HG03097 (cell line): ENCODE measurements around the gene BAG1.

Source experiments
- ATAC-seq: cut with Tn5 transposase; IDR thresholded peaks from one replicate; pipeline ENCODE4 v1.9.1; 2021; ENCODE audit not compliant: unreplicated experiment, low FRiP score

Gene BAG1

GRCh38 chr9:33220681-33221567, 43.6 kb downstream of the BAG1 start:
- no peak for ATAC-seq

DNA sequence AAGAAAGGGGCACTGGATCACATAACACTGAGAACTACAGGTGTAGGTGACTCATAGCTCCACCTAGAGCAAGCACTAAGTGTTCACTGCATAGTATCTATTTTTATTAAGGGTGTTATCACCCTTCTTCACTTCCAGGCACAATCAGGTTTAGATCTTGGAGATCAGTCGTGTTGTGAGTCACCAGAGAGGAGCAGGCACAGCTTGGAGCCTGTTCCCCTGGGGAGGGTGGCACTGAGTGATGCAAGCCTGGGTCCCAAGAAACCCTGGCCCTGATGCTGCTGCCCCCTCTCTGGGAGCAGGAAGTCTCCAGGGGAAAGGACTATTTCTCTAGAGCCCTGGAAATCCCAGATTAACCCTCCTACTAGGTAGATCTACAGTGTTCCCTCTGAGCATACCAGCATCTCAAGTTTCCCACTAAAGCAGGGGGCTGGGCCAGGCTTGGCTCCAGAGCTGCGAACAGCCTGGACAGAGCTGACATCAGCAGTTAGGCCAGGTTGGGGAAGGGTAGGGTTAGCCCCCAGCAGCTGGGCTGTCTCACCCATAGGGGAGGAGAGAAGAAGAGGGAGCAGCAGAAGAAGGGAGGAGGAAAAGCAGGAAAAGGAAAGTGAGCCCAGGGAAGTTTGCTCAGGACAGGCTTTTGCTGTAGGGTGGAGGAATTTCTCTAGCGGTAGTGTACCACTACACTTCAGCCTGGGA, 52.7 kb downstream of the BAG1 start:
- no peak for ATAC-seq

- no peak for ATAC-seq
These were observed 54.3 kb downstream of the BAG1 start for GRCh38 chr9:33210006-33210715.

DNA sequence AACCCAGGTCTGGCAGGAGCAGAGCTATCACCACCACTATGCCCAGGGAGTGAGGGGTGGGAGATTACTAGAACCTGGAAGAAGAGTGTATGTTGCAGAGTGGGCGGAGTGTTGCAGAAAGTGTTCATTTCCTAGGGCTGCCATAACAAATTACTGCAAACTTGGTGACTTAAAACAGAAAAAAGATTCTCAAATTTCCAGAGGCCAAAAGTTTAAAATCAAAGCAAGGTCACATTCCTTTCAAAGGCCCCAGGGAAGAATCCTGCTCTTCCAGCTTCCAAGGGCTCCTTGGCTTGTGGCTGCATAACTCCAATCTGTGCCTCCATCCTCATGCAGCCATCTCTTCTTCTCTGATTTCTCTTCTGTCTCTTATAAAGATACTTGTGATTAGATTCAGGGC, 55.1 kb downstream of the BAG1 start:
- ATAC-seq = no peak

- peak; percentile 99 for ATAC-seq
These were observed 61.8 kb downstream of the BAG1 start for GRCh38 chr9:33202552-33203201.
